ENCODE data around the gene LSM4.

LSM4 gene

GRCh38 chr19:18289471-18290301 is 33.2 kb downstream of the LSM4 start:
- TF ChIP-seq CTCF (IDR thresholded peaks at IDR 0.05; ENCODE audit: low read length, missing control alignments) = no peak
- no peak for DNase-seq (ENCODE audit: low read depth)
- H3K4me3 ChIP-seq (replicated peaks; ENCODE audit: low read depth, low read length) = no peak overlapping the region

GRCh38 chr19:18287836-18288772 is 34.8 kb downstream of the LSM4 start:
- no peak overlapping the region for H3K4me3 ChIP-seq (replicated peaks; ENCODE audit: low read depth, low read length)
- no peak for TF ChIP-seq CTCF (IDR thresholded peaks at IDR 0.05; ENCODE audit: low read length, missing control alignments)
- DNase-seq (ENCODE audit: low read depth) = no peak

GRCh38 chr19:18286973-18287635 is 35.8 kb downstream of the LSM4 start:
- no peak overlapping the region for H3K4me3 ChIP-seq (replicated peaks; ENCODE audit: low read depth, low read length)
- no peak for TF ChIP-seq CTCF (IDR thresholded peaks at IDR 0.05; ENCODE audit: low read length, missing control alignments)
- DNase-seq (ENCODE audit: low read depth) = no peak

- TF ChIP-seq CTCF (IDR thresholded peaks at IDR 0.05; ENCODE audit: low read length, missing control alignments) = no peak
- no peak for DNase-seq (ENCODE audit: low read depth)
Observed at GRCh38 chr19:18284712-18285360, 38.0 kb downstream of the LSM4 start.

GRCh38 chr19:18283338-18283737 is 39.5 kb downstream of the LSM4 start:
- no peak for DNase-seq (ENCODE audit: low read depth)
- H3K4me3 ChIP-seq (replicated peaks; ENCODE audit: low read depth, low read length) = no peak overlapping the region
- TF ChIP-seq CTCF (IDR thresholded peaks at IDR 0.05; ENCODE audit: low read length, missing control alignments) = no peak

More at GRCh38 chr19:18284712-18285360, 38.0 kb downstream of the LSM4 start:
- H3K4me3 ChIP-seq (replicated peaks; ENCODE audit: low read depth, low read length) = no peak overlapping the region

GRCh38 chr19:18282788-18283141 is 40.1 kb downstream of the LSM4 start:
- no peak overlapping the region for H3K4me3 ChIP-seq (replicated peaks; ENCODE audit: low read depth, low read length)
- no peak for TF ChIP-seq CTCF (IDR thresholded peaks at IDR 0.05; ENCODE audit: low read length, missing control alignments)
- DNase-seq (ENCODE audit: low read depth) = no peak
